ENCODE measurements around the gene SEMA5B. TPM values are rescaled to one million over a fixed set of nuclear protein-coding genes. Genes with fewer than 3 reads are reported as not detected.

Gene SEMA5B
- total and polyA plus RNA-seq, 4 donors: 14.2 to 65.5 (median 39.1) TPM

DNA sequence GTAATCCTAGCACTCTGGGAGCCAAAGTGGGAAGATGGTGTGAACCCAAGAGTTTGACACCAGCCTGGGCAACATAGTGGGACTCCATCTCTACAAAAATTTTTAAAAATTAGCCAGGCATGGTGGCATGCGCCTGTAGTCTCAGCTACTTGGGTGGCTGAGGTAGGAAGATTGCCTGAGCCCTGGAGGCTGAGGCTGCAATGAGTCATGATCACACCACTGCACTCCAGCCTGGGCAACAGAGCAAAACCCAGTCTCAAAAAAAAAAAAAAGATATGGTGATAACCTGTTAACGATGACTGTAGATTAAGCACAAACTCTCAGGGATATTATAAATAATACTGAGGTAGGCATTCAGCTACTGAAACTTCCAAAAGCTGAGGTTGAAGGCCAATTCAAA, 125.2 kb downstream of the SEMA5B start:
- no peak overlapping the region for H3K27ac ChIP-seq (ENCODE audit: low read depth, low read length)
- WGBS (ENCODE audit: insufficient coverage): no CpG with 5 or more reads among the region's 2 CpGs
- H3K4me3 ChIP-seq (ENCODE audit: low read depth, low read length): no peak overlapping the region
- no peak for DNase-seq (ENCODE audit: low read depth in 4 of 6, low spot score in 6 of 6)
- no peaks in the 10 kb centered on the region for H3K36me3 ChIP-seq (ENCODE audit: control insufficient read depth, insufficient read depth, low read length)
- H3K9me3 ChIP-seq (ENCODE audit: control insufficient read depth, insufficient read depth, low read length): no peaks in the 10 kb centered on the region
- H3K4me1 ChIP-seq (ENCODE audit: control insufficient read depth, insufficient read depth, low read length): no peaks in the 10 kb centered on the region
- no peaks in the 10 kb centered on the region for H3K27me3 ChIP-seq (ENCODE audit: control insufficient read depth, insufficient read depth, low read length)

DNA sequence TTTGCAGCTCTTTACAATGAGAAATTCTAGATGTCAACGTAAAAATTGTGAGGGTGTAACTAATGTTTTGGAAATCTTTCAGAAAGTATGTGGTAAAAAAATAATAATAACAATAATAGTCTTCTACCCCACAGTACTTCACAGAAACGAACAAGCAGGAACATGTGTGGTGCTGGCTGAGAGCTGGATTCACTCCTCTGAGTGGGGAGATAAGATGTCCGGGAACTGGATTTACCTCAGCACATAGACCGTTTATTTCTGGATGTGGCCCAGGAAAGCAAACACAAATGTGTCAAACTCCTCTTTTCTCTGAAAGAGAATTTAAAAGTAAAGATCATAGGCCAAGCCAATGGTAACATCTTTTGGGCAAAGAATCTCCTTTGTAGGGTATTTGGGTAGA, 129.3 kb downstream of the SEMA5B start:
- WGBS (ENCODE audit: insufficient coverage): no CpG with 5 or more reads among the region's 4 CpGs
- Histone ChIP-seq H3K27me3 (ENCODE audit: control insufficient read depth, insufficient read depth, low read length) (no peaks in the 10 kb centered on the region), H3K4me1 (ENCODE audit: control insufficient read depth, insufficient read depth, low read length) (no peaks in the 10 kb centered on the region), H3K9me3 (ENCODE audit: control insufficient read depth, insufficient read depth, low read length) (no peaks in the 10 kb centered on the region), H3K4me3 (ENCODE audit: low read depth, low read length) (no peak overlapping the region), H3K36me3 (ENCODE audit: control insufficient read depth, insufficient read depth, low read length) (no peaks in the 10 kb centered on the region), H3K27ac (ENCODE audit: low read depth, low read length) (no peak overlapping the region)
- DNase-seq (ENCODE audit: low read depth in 4 of 6, low spot score in 6 of 6): no peak

DNA sequence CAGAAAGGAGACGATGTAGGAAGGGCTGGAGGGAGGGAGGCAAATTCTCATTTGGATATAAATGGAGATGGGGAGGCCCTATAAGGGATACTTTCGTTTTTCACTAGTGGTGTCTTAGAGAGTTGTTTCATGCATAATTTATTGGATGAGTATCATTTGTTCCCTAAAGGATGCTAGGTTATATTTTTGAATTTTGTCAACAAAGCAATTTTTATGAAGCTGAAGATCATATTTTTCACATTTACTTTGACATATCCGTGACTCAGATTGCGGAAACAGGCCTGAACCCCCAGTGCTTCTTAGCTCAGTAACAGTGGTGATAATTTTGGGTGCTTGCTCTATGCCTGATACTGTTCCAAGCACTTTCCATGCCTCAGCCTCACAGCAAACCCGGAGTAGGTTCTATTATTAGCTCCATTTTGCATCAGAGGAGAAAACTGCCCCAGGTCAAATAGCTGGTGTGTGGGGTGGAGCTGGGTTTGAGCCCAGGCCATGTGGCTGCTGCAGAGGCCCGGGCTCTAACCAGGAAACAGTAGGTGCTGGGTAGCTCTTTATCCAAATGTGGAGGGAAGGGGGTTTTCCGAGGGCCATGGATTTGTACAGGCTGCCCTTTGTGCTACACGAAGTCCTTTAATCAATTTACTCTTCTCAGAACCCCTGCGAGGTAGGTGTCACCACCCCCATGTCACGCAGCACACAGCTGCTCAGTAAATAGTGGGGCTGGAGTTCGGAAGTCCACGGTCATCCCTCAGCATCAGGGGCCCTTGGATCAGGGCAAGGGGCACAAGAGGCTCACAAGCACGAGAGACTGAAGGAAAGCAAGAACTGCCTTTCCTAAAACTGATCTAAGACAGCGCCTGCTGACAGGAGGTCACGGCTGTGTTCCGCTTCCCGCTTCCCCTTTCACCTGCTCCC, 133.6 kb downstream of the SEMA5B start:
- no peak overlapping the region for H3K4me3 ChIP-seq (ENCODE audit: low read depth, low read length)
- no peaks in the 10 kb centered on the region for H3K36me3 ChIP-seq (ENCODE audit: control insufficient read depth, insufficient read depth, low read length)
- H3K27me3 ChIP-seq (ENCODE audit: control insufficient read depth, insufficient read depth, low read length): no peaks in the 10 kb centered on the region
- no peaks in the 10 kb centered on the region for H3K9me3 ChIP-seq (ENCODE audit: control insufficient read depth, insufficient read depth, low read length)
- peaks cover 8% of the 10 kb centered on the region for H3K4me1 ChIP-seq (ENCODE audit: control insufficient read depth, insufficient read depth, low read length)
- no peak for DNase-seq (ENCODE audit: low read depth in 4 of 6, low spot score in 6 of 6)
- WGBS (ENCODE audit: insufficient coverage): 79% methylated on average over 7 of the region's 17 CpGs
- no peak overlapping the region for H3K27ac ChIP-seq (ENCODE audit: low read depth, low read length)

GRCh38 chr3:122893282-122893681, 134.3 kb downstream of the SEMA5B start:
- Histone ChIP-seq H3K4me3 (ENCODE audit: low read depth, low read length) (no peak overlapping the region), H3K27ac (ENCODE audit: low read depth, low read length) (no peak overlapping the region)
- 83% methylated on average over 4 of the region's 8 CpGs for WGBS (ENCODE audit: insufficient coverage)

DNA sequence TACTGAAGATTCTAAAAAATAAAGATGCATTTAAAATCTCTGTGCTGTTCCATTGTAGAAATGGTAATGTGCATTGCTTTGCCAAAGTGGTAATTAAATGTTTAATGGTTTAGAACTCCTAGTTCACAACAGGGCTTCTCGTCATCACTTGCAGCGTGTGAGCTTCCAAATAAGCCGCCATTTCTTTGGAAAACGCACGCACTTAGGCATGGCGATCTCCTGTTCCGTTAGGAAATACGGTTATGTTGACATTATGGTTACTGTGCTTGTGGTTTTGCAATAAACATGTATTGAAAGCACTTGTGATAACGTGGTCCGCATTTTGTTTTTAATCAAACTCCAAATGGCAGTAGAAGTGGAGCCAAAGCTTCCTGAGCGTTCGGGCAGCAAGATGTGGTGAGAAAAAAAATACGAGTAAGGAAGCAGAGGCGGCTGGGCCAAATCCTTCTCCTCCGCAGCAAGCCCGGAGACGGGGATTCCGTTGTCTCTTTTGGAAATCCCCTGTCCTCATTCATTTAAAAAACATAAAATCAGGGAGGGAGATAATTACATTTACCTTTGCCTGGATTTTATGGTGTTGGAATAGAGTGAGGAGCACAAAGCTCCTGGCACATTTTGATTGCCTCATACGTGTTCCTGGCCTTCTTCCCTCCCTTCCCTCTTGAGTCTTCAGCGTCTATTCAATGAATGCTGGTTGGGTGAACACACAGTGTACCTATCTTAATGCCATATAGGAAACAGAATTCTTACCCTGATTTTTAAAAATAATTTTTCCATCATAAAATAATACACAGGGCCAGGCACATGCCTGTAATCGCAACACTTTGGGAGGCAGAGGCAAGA, 135.2 kb downstream of the SEMA5B start:
- H3K27ac ChIP-seq (ENCODE audit: low read depth, low read length): no peak overlapping the region
- WGBS (ENCODE audit: insufficient coverage): 80% methylated on average over 11 of the region's 21 CpGs

More at GRCh38 chr3:122893282-122893681, 134.3 kb downstream of the SEMA5B start:
- no peaks in the 10 kb centered on the region for H3K36me3 ChIP-seq (ENCODE audit: control insufficient read depth, insufficient read depth, low read length)
- H3K4me1 ChIP-seq (ENCODE audit: control insufficient read depth, insufficient read depth, low read length): peaks cover 8% of the 10 kb centered on the region
- H3K27me3 ChIP-seq (ENCODE audit: control insufficient read depth, insufficient read depth, low read length): no peaks in the 10 kb centered on the region
- H3K9me3 ChIP-seq (ENCODE audit: control insufficient read depth, insufficient read depth, low read length): no peaks in the 10 kb centered on the region
- no peak for DNase-seq (ENCODE audit: low read depth in 4 of 6, low spot score in 6 of 6)

DNA sequence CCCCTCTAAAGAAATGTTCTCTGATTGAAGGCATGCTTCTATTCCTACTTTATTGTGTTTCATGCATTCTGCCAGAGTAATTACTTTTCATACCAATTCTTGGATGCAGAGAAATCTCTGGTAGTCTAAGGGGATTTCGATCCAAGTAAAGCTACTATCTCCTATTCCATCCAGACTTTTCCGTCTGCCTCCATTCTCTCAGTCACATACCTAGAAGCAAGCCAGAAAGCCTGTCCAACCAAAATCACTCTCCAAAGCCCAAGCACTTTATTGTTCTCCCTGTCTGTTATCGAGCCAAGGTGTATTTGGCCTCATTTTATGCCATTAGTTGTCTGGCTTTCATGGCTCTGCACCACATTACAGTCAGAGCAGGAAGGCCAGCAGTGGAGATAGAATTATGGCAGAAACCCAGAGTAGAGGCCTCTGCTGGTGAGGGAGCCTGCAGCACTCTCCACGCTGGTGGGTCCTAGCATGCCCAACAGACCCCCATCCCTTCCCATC, 136.8 kb downstream of the SEMA5B start:
- Histone ChIP-seq H3K27ac (ENCODE audit: low read depth, low read length) (no peak overlapping the region), H3K9me3 (ENCODE audit: control insufficient read depth, insufficient read depth, low read length) (no peaks in the 10 kb centered on the region), H3K4me3 (ENCODE audit: low read depth, low read length) (no peak overlapping the region), H3K4me1 (ENCODE audit: control insufficient read depth, insufficient read depth, low read length) (peaks cover 8% of the 10 kb centered on the region), H3K36me3 (ENCODE audit: control insufficient read depth, insufficient read depth, low read length) (no peaks in the 10 kb centered on the region), H3K27me3 (ENCODE audit: control insufficient read depth, insufficient read depth, low read length) (no peaks in the 10 kb centered on the region)
- DNase-seq (ENCODE audit: low read depth in 4 of 6, low spot score in 6 of 6): peak in 2 of 6 donors; percentile 54 to 58
- 91% methylated on average over 4 of the region's 4 CpGs for WGBS (ENCODE audit: insufficient coverage)

More for the DNA sequence above, 135.2 kb downstream of the SEMA5B start:
- H3K36me3 ChIP-seq (ENCODE audit: control insufficient read depth, insufficient read depth, low read length): no peaks in the 10 kb centered on the region
- DNase-seq (ENCODE audit: low read depth in 4 of 6, low spot score in 6 of 6): peak in 3 of 6 donors; percentile 37 to 95 (median 93)
- no peaks in the 10 kb centered on the region for H3K9me3 ChIP-seq (ENCODE audit: control insufficient read depth, insufficient read depth, low read length)
- H3K4me1 ChIP-seq (ENCODE audit: control insufficient read depth, insufficient read depth, low read length): peaks cover 8% of the 10 kb centered on the region
- H3K4me3 ChIP-seq (ENCODE audit: low read depth, low read length): no peak overlapping the region
- H3K27me3 ChIP-seq (ENCODE audit: control insufficient read depth, insufficient read depth, low read length): no peaks in the 10 kb centered on the region

DNA sequence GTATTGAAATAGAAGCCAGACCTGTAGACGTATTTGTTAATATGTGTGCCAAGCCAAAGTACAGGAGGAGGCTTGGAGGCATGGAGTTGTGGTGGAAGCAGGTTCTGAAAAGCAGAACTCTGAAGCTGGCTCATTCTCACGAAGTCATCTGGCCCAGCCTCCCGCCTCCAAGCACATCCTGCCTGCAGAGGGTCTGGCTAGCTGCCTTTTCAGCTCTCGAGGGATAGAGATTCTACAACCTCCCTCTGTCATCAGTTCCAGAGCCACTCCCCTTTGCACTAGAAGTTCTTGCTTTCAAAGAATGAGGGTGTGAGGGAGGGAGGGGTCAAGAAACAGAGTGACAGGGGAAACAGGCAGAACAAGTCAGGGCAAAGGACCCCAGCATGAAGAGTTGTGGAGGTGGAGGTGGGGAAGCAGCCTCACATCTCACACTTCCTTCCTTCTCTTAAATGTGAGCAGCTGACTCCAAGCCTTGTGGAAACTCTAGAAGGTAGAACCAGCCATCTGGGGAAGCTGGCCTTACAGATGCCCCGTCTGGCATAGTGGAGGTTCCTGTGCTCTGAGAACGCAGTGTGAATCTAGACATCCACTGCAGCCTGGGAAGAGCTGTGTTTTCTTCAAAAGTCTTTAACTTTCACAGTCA, 137.4 kb downstream of the SEMA5B start:
- WGBS (ENCODE audit: insufficient coverage): 63% methylated on average over 4 of the region's 6 CpGs
- Histone ChIP-seq H3K27ac (ENCODE audit: low read depth, low read length) (peak overlapping the region; percentile 8), H3K36me3 (ENCODE audit: control insufficient read depth, insufficient read depth, low read length) (no peaks in the 10 kb centered on the region), H3K4me3 (ENCODE audit: low read depth, low read length) (no peak overlapping the region), H3K27me3 (ENCODE audit: control insufficient read depth, insufficient read depth, low read length) (no peaks in the 10 kb centered on the region), H3K4me1 (ENCODE audit: control insufficient read depth, insufficient read depth, low read length) (peaks cover 8% of the 10 kb centered on the region), H3K9me3 (ENCODE audit: control insufficient read depth, insufficient read depth, low read length) (no peaks in the 10 kb centered on the region)
- DNase-seq (ENCODE audit: low read depth in 4 of 6, low spot score in 6 of 6): peak in 2 of 6 donors; percentile 27 to 76

DNA sequence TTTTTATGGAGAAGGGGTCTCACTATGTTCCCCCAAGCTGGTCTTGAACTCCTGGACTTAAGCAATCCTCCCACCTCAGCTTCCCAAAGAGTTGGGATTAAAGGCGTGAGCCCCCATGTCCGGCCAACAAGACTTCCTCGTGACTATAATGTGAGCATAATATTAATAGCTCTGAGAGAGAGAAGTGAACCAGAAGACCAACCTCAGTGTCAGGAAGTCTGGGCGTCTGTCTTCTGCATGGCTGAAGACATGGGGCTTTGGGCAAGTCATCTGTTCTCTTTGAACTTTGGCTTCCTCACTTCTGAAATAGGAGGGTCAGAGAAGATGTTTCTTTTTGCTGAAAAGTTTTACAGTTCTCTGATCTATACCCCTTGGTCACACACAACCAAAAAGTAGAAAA, 140.6 kb downstream of the SEMA5B start:
- Histone ChIP-seq H3K36me3 (ENCODE audit: control insufficient read depth, insufficient read depth, low read length) (no peaks in the 10 kb centered on the region), H3K9me3 (ENCODE audit: control insufficient read depth, insufficient read depth, low read length) (no peaks in the 10 kb centered on the region), H3K4me3 (ENCODE audit: low read depth, low read length) (no peak overlapping the region), H3K4me1 (ENCODE audit: control insufficient read depth, insufficient read depth, low read length) (peaks cover 8% of the 10 kb centered on the region), H3K27me3 (ENCODE audit: control insufficient read depth, insufficient read depth, low read length) (no peaks in the 10 kb centered on the region), H3K27ac (ENCODE audit: low read depth, low read length) (no peak overlapping the region)
- WGBS (ENCODE audit: insufficient coverage): 93% methylated on average over 3 of the region's 4 CpGs
- no peak for DNase-seq (ENCODE audit: low read depth in 4 of 6, low spot score in 6 of 6)

DNA sequence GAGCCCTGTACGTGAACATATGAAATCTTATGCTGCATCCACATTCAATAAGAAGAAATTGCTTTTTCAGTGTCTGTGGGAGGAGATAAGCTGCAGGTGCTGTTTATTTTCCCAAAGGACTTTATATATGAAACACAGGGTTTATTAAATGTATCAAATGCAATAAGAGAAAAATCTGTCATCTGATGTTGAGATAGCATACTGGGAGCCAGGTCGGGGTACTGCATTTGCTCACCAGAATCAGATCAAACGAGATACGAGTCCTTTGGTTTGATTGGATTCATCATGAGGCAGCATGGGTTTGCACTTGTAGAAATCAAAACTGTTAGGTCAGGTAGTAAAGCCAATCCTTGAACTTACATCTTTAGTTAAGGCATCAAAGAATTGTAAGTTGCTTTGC, 141.3 kb downstream of the SEMA5B start:
- no peak for DNase-seq (ENCODE audit: low read depth in 4 of 6, low spot score in 6 of 6)
- no peaks in the 10 kb centered on the region for H3K27me3 ChIP-seq (ENCODE audit: control insufficient read depth, insufficient read depth, low read length)
- no peaks in the 10 kb centered on the region for H3K9me3 ChIP-seq (ENCODE audit: control insufficient read depth, insufficient read depth, low read length)
- H3K4me1 ChIP-seq (ENCODE audit: control insufficient read depth, insufficient read depth, low read length): peaks cover 4% of the 10 kb centered on the region
- 88% methylated on average over 3 of the region's 4 CpGs for WGBS (ENCODE audit: insufficient coverage)
- H3K36me3 ChIP-seq (ENCODE audit: control insufficient read depth, insufficient read depth, low read length): no peaks in the 10 kb centered on the region
- no peak overlapping the region for H3K27ac ChIP-seq (ENCODE audit: low read depth, low read length)
- no peak overlapping the region for H3K4me3 ChIP-seq (ENCODE audit: low read depth, low read length)

All from spinal cord (tissue), 10 donors.